ENCODE data around the gene VDAC1.
"Not testable (repeated sequence)": the region's sequence is repeated elsewhere in the genome, so short reads cannot be mapped to it uniquely, and the experiment has no call there.

Gene VDAC1

DNA sequence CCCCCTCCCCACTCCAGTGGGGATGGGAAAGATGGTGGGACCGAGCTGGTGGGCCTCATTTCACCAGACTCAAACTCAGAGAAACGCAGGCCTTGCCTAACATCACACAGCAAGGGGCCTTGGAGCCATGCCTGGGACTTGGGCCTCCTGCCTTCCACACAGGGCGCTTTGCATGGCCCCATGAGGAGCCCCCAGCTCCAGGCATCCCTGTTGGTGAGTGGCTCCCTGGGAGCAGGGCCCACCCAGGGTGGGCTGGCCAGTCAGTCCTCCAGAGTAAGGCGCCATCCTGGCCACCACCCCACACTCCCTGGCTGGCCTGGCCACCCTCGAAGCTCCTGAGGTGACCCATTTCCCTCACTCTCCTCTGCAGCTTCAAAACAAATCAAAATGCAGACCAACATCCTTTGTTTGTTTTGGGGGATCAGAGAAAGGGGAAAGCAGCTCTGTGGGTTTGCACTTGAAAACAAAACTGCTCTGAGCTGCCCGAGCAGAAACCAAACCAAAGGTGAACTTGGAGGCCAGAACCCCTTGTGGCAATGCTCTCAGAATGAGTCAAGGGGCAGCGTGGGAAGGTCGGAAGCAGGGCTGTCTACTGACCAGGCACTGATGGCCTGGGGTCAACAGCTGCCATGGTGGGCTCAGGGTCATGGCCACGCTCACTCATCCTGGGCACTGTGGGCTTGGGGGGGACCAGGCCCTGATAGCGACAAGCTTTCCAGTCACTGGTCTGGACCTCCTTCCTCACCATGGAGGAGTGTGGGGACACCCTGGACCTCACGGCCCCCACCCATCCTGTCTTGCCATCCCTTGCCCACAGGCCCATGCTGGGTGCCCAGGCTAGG is 37.0 kb upstream of the VDAC1 start:
- Histone ChIP-seq H3K27ac (ENCODE audit: insufficient read depth, low read depth, low read length, poor library complexity, severe bottlenecking) (no peak overlapping the region), H3K4me3 (ENCODE audit: insufficient read depth, low read depth, low read length) (no peak overlapping the region), H3K27me3 (ENCODE audit: control insufficient read depth, insufficient read depth, low read length, poor library complexity, severe bottlenecking) (no peaks in the 10 kb centered on the region), H3K36me3 (ENCODE audit: control insufficient read depth, insufficient read depth, low read length) (no peaks in the 10 kb centered on the region), H3K4me1 (ENCODE audit: control insufficient read depth, insufficient read depth, low read length) (no peaks in the 10 kb centered on the region), H3K9me3 (ENCODE audit: control insufficient read depth, low read length) (no peaks in the 10 kb centered on the region)
- 91 to 92% methylated on average over 11 of the region's 11 CpGs for WGBS, 2 experiments

DNA sequence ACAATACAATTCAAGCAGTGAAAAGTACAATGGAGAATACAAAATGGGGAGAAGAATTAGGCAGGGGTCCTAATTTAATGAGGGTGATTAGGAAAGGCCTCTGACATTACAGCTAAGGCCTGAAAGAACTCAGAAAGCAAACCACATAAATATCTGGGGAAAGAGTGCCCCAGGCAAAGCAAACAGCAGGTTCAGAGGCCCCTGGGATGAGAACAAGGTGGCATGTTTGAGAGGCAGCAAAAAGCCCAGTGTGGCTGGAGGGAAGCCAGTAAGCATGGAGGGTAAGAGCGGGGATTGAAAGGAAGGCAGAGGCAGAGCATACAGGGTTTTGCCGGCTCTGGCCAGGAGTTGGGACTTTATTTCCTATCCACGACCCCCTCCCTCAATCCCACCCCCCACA is 33.4 kb upstream of the VDAC1 start:
- Histone ChIP-seq H3K4me1 (ENCODE audit: control insufficient read depth, insufficient read depth, low read length) (no peaks in the 10 kb centered on the region), H3K9me3 (ENCODE audit: control insufficient read depth, low read length) (no peaks in the 10 kb centered on the region), H3K27me3 (ENCODE audit: control insufficient read depth, insufficient read depth, low read length, poor library complexity, severe bottlenecking) (no peaks in the 10 kb centered on the region), H3K36me3 (ENCODE audit: control insufficient read depth, insufficient read depth, low read length) (no peaks in the 10 kb centered on the region), H3K4me3 (ENCODE audit: insufficient read depth, low read depth, low read length) (no peak overlapping the region), H3K27ac (ENCODE audit: insufficient read depth, low read depth, low read length, poor library complexity, severe bottlenecking) (no peak overlapping the region)
- 55 to 58% methylated on average over 1 of the region's 3 CpGs for WGBS, 2 experiments

DNA sequence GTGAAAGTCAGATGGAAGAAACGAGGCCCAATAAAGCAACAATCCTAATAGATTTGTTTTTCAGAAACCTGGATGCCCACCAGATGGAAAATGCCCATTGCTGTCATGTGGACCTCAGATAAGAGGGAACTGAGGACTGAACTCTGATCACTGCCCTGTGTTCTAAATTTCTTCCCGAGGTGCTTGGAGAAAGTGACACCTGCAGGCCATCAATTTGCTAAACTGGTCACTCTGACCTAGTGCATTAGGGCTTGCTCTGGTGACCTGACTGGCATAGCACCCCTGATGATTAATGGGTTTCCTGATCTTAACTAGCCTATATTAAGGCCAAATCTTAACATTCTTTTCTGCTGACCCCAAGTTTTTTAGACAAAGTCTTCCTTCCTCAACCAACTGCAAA is 32.4 kb upstream of the VDAC1 start:
- Histone ChIP-seq H3K4me1 (ENCODE audit: control insufficient read depth, insufficient read depth, low read length) (no peaks in the 10 kb centered on the region), H3K36me3 (ENCODE audit: control insufficient read depth, insufficient read depth, low read length) (no peaks in the 10 kb centered on the region), H3K4me3 (ENCODE audit: insufficient read depth, low read depth, low read length) (no peak overlapping the region), H3K27me3 (ENCODE audit: control insufficient read depth, insufficient read depth, low read length, poor library complexity, severe bottlenecking) (no peaks in the 10 kb centered on the region), H3K9me3 (ENCODE audit: control insufficient read depth, low read length) (no peaks in the 10 kb centered on the region), H3K27ac (ENCODE audit: insufficient read depth, low read depth, low read length, poor library complexity, severe bottlenecking) (no peak overlapping the region)
- WGBS, 2 experiments = 75 to 89% methylated on average over 2 of the region's 2 CpGs

DNA sequence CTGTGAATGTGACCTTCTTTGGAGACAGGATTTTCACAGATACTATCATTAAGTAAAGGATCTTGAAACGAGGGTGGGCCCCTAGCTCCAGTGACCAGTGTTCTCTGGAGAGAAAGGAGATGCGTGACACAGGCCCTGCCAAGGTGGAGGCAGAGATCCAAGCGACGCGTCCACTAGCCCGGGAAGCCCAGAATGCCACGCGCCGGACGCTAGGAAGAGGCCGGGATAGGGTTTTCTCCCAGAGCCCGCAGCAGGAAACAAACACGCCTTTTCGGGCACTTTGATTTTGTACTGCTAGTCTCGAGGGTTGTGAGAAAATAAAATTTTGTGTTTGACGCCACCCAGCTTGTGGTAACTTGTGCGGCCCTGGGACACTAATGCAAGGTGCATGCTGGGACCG is 29.6 kb upstream of the VDAC1 start:
- WGBS, 2 experiments = 92 to 94% methylated on average over 18 of the region's 18 CpGs
- Histone ChIP-seq H3K4me3 (ENCODE audit: insufficient read depth, low read depth, low read length) (no peak overlapping the region), H3K27ac (ENCODE audit: insufficient read depth, low read depth, low read length, poor library complexity, severe bottlenecking) (no peak overlapping the region), H3K27me3 (ENCODE audit: control insufficient read depth, insufficient read depth, low read length, poor library complexity, severe bottlenecking) (no peaks in the 10 kb centered on the region), H3K9me3 (ENCODE audit: control insufficient read depth, low read length) (no peaks in the 10 kb centered on the region), H3K36me3 (ENCODE audit: control insufficient read depth, insufficient read depth, low read length) (no peaks in the 10 kb centered on the region), H3K4me1 (ENCODE audit: control insufficient read depth, insufficient read depth, low read length) (no peaks in the 10 kb centered on the region)

DNA sequence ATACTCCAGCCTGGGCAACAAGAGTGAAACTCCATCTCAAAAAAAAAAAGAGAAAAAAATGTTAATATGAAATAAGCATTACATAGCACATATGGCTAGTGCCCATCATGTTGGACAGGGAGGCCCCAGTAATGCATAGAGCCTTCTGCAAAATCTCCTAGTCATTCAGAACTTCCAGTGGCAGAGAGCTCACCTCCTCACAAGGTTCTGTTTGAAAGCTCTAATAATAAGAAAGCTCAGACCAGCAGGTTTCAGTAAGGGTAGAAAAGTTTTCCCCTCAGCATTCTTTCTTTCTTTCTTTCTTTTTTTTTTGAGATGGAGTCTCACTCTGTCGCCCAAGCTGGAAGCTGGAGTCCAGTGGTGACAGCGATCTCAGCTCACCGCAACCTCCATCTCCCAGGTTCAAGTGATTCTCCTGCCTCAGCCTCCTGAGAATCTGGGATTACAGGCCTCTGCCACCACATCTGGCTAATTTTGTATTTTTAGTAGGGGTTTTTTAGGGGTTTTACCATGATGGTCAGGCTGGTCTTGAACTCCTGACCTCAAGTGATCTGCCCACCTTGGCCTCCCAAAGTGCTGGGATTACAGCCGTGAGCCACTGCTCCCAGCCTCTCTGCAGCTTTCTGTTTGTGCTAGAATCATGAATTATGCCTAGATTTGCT is 25.7 kb upstream of the VDAC1 start:
- H3K27ac ChIP-seq (ENCODE audit: insufficient read depth, low read depth, low read length, poor library complexity, severe bottlenecking); H3K4me1 ChIP-seq (ENCODE audit: control insufficient read depth, insufficient read depth, low read length); H3K36me3 ChIP-seq (ENCODE audit: control insufficient read depth, insufficient read depth, low read length); H3K4me3 ChIP-seq (ENCODE audit: insufficient read depth, low read depth, low read length); H3K27me3 ChIP-seq (ENCODE audit: control insufficient read depth, insufficient read depth, low read length, poor library complexity, severe bottlenecking); H3K9me3 ChIP-seq (ENCODE audit: control insufficient read depth, low read length): not testable (repeated sequence)
- 90% methylated on average over 4 of the region's 4 CpGs for WGBS, 2 experiments

DNA sequence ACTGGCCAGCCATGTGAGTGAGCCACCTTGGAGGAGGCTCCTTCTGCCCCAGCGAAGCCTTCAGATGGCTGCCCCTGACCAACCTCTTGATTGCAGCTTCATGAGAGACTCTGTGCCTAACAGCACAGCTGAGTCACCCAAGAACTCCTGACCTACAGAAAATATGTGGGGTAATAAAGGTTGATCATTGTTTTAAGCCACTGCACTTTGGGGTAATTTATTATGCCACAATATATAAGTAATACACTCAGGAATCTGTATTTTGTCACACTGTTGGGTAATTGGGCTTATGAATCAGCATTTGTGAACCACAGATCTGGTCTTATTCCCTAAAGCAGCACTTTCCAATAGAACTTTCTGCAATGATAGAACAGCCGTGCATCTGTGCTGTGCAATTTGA is 24.4 kb upstream of the VDAC1 start:
- H3K9me3 ChIP-seq (ENCODE audit: control insufficient read depth, low read length) = no peaks in the 10 kb centered on the region
- 89 to 94% methylated on average over 2 of the region's 2 CpGs for WGBS, 2 experiments
- H3K27ac ChIP-seq (ENCODE audit: insufficient read depth, low read depth, low read length, poor library complexity, severe bottlenecking) = no peak overlapping the region
- peaks cover 3% of the 10 kb centered on the region for H3K4me1 ChIP-seq (ENCODE audit: control insufficient read depth, insufficient read depth, low read length)
- H3K36me3 ChIP-seq (ENCODE audit: control insufficient read depth, insufficient read depth, low read length) = no peaks in the 10 kb centered on the region
- H3K4me3 ChIP-seq (ENCODE audit: insufficient read depth, low read depth, low read length) = no peak overlapping the region
- no peaks in the 10 kb centered on the region for H3K27me3 ChIP-seq (ENCODE audit: control insufficient read depth, insufficient read depth, low read length, poor library complexity, severe bottlenecking)

DNA sequence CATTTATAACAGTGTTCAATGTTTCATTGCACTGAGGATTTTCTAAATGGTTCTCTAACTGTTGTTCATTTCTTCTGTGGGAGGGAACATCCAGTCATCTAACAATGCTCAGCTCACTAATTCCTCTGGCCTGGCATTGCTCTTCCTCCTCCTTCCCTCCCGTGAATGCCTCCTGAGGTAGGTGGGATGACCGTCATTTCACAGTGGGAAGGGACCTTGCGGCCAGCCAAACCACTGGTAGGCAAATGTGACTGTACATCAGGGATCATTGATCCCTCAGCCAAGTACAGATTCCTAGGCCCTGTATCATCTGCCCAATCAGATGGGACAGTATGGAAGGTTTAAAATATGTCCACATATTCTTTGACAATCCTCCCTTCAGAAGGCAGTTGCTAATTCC is 23.7 kb upstream of the VDAC1 start:
- peaks cover 3% of the 10 kb centered on the region for H3K4me1 ChIP-seq (ENCODE audit: control insufficient read depth, insufficient read depth, low read length)
- WGBS, 2 experiments = 92 to 94% methylated on average over 3 of the region's 3 CpGs
- no peaks in the 10 kb centered on the region for H3K9me3 ChIP-seq (ENCODE audit: control insufficient read depth, low read length)
- H3K36me3 ChIP-seq (ENCODE audit: control insufficient read depth, insufficient read depth, low read length) = no peaks in the 10 kb centered on the region
- H3K4me3 ChIP-seq (ENCODE audit: insufficient read depth, low read depth, low read length) = no peak overlapping the region
- no peaks in the 10 kb centered on the region for H3K27me3 ChIP-seq (ENCODE audit: control insufficient read depth, insufficient read depth, low read length, poor library complexity, severe bottlenecking)
- no peak overlapping the region for H3K27ac ChIP-seq (ENCODE audit: insufficient read depth, low read depth, low read length, poor library complexity, severe bottlenecking)

DNA sequence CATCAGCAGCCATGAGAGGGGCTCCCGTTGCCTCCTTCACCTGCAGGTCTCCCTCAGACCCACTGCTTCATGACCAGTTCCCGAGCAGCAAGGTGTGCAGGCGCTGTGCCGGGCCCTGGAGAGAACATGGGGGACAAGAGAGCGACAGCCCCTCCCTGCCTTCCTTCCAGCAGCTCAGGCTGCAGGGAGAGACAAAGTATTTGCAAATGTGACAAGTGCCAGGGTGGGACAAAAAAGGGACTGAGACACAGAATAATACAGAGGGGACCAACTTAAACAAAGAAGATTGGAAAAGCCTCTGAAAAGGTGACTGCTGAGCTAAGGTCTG is 22.5 kb upstream of the VDAC1 start:
- Histone ChIP-seq H3K4me3 (ENCODE audit: insufficient read depth, low read depth, low read length) (no peak overlapping the region), H3K27me3 (ENCODE audit: control insufficient read depth, insufficient read depth, low read length, poor library complexity, severe bottlenecking) (no peaks in the 10 kb centered on the region), H3K36me3 (ENCODE audit: control insufficient read depth, insufficient read depth, low read length) (no peaks in the 10 kb centered on the region), H3K27ac (ENCODE audit: insufficient read depth, low read depth, low read length, poor library complexity, severe bottlenecking) (no peak overlapping the region), H3K4me1 (ENCODE audit: control insufficient read depth, insufficient read depth, low read length) (peaks cover 3% of the 10 kb centered on the region), H3K9me3 (ENCODE audit: control insufficient read depth, low read length) (no peaks in the 10 kb centered on the region)
- 84 to 88% methylated on average over 5 of the region's 5 CpGs for WGBS, 2 experiments

DNA sequence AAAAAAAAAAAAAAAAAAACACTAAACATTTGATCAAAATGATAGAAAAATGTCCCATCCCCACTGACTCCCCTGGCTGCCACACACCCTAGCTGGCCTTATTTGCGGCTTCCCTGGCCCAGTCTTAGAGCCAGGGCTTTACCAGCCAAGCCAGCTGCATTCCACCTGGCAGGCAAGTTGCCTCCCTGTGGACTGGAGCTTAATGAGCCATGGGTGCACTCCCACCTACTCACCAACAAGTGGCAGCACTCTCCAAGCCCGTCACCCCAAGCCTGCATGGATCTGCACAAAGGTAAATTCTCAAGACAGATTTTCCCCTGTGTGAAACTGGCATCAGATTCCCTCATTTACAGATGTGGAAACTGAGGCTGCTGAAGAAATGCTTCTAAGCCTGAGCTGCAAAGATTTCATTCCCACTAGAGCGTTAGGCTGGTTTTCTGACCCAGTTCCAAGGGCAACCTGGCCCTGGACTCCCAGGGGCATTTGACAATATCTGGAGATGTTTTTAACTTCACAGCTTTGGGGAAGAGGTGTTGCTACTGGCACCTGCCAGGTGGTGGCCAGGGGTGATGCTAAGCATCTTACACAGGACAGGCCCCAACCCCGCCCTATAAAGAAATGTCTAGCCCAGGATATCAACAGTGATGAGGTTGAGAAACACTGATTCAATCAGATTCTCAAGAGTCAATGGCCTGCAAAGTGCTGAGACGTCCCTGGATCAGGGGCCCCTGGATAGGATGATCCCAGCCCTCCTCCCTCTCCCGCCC is 21.9 kb upstream of the VDAC1 start:
- Histone ChIP-seq H3K4me1 (ENCODE audit: control insufficient read depth, insufficient read depth, low read length) (peaks cover 3% of the 10 kb centered on the region), H3K36me3 (ENCODE audit: control insufficient read depth, insufficient read depth, low read length) (no peaks in the 10 kb centered on the region), H3K27me3 (ENCODE audit: control insufficient read depth, insufficient read depth, low read length, poor library complexity, severe bottlenecking) (no peaks in the 10 kb centered on the region), H3K9me3 (ENCODE audit: control insufficient read depth, low read length) (no peaks in the 10 kb centered on the region), H3K27ac (ENCODE audit: insufficient read depth, low read depth, low read length, poor library complexity, severe bottlenecking) (no peak overlapping the region), H3K4me3 (ENCODE audit: insufficient read depth, low read depth, low read length) (no peak overlapping the region)
- 64% methylated on average over 6 of the region's 6 CpGs for WGBS, 2 experiments

DNA sequence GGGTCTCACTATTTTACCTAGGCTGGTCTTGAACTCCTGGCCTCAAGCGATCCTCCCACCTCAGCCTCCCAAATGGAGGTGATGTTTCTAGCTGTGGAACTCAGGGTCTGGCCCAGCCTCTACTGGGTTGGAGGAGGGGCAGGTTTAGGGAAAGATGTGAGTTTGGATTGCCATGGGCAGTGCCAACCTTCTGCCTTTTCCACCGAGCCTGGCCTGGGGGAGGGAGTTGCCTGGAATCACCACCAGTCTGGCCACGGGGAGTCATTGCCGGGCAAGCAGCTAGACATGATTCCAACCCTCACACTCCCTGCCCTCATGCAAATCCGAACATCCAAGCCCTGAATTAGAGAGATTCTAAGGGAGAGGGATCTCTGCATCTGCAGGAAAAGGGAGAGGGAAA is 21.0 kb upstream of the VDAC1 start:
- no peaks in the 10 kb centered on the region for H3K36me3 ChIP-seq (ENCODE audit: control insufficient read depth, insufficient read depth, low read length)
- WGBS, 2 experiments = 92 to 93% methylated on average over 5 of the region's 5 CpGs

More for the DNA sequence above, 21.0 kb upstream of the VDAC1 start:
- Histone ChIP-seq H3K4me3 (ENCODE audit: insufficient read depth, low read depth, low read length) (no peak overlapping the region), H3K27me3 (ENCODE audit: control insufficient read depth, insufficient read depth, low read length, poor library complexity, severe bottlenecking) (no peaks in the 10 kb centered on the region), H3K9me3 (ENCODE audit: control insufficient read depth, low read length) (no peaks in the 10 kb centered on the region), H3K4me1 (ENCODE audit: control insufficient read depth, insufficient read depth, low read length) (peaks cover 3% of the 10 kb centered on the region), H3K27ac (ENCODE audit: insufficient read depth, low read depth, low read length, poor library complexity, severe bottlenecking) (no peak overlapping the region)
